ENCODE data around the gene GLI3.

GRCh38 chr7:42099066-42099465, 137.9 kb downstream of the GLI3 start:
- TF ChIP-seq ASH2L (IDR thresholded peaks at IDR 0.05; ENCODE audit: borderline replicate concordance, low read depth) (no peak), HDAC6 (IDR thresholded peaks at IDR 0.05; ENCODE audit: unreplicated experiment) (no peak), DPF2 (IDR thresholded peaks at IDR 0.05) (no peak), YY1 (IDR thresholded peaks at IDR 0.05; ENCODE audit: low read depth, low read length) (no peak), NKRF (conservative IDR thresholded peaks at IDR 0.05) (no peak), SMAD5 (IDR thresholded peaks at IDR 0.05; ENCODE audit: low read depth) (no peak), CTCF (IDR thresholded peaks at IDR 0.05 in 2 of 3, conservative IDR thresholded peaks at IDR 0.05 in 1 of 3; ENCODE audit: control insufficient read depth in 2 of 3, extremely low read depth in 1 of 3, insufficient read depth in 1 of 3, low read depth in 3 of 3, low read length in 3 of 3) (no peak), PAX8 (IDR thresholded peaks at IDR 0.05) (no peak), ZNF592 (IDR thresholded peaks at IDR 0.05) (no peak), EZH2 (IDR thresholded peaks at IDR 0.05; ENCODE audit: borderline replicate concordance, control insufficient read depth, low read depth, low read length) (no peak)

All from GM12878 (cell line).